GM19239 (cell line): ENCODE results near the gene KIRREL3.

Experiments used
- DNase-seq: peaks from one replicate; pipeline ENCODE4 v3.0.0; 2011; ENCODE audit warnings: low spot score; ENCODE audit not compliant: insufficient read length
- FAIRE-seq: peaks from 2 replicates; lab custom pipeline; 2011; peaks lifted over from hg19 to GRCh38; lab: Jason Lieb, UNC

Gene KIRREL3

DNA sequence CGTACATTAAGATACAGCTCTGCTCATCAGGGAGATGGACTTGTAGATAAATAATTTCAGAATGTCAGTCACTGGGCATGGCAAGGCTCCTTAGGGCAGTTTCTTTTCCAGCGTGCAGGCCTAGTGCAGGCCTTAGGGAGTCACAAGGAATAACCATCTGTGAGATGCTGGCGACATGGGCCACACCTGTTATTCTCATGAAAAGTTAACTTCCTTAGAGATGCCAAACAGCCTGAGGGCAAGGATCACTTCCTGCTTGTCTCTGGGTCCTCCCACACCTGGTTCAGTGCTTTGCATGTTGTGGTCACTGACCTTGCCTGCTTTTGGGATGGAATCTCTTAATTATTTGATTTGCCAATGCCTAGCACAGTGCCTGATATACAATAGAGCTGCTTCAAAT lies 574.5 kb downstream of the KIRREL3 start:
- FAIRE-seq (no peak), DNase-seq (no peak)

DNA sequence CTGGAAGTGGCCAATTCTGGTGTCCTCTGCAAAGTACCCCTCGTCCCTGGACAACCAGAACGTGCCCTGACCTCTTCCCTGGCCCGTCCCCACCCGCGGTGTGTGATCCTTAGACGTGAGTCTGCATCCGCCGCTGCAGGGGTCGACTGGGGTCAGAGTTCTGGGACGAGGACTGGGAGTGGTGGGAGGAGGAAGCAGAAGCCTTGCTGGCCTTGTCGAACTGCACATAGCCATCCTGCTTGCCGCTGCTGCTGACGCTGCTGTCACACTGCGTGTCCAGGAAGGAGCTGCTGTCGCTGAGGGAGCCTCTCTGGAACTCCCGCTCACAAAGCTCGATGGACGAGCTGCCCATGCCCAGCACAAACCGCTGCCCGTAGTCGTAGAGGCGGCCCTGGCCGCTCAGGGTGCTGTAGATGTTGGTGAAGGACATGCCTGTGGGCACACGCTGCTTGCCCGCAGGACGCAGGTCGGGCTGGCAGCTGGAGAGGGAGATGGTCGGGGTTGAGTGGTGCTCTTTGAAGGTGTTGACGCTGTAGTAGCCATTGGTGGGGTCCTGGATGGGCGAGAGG lies 576.0 kb downstream of the KIRREL3 start:
- FAIRE-seq, result no peak

DNA sequence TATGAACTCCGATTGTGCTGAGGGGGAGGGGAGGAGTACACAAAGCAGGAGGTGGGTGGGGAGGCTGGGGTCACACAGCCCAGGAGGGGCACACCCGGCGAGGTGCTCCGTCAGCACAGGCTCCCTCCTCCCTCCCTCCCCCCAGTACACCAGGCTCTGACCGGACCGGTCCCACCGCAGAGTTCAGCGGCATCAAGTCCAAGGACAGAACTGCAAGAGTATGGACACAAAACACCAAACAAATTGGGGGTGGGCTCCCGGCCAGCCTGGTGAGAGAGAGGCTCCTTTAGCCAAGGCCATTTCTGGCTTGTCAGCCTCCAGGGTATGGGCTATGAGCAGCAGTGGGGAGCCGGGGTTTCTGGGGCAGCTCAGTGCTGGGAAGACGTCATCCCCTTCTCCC lies 576.8 kb downstream of the KIRREL3 start:
- no peak for DNase-seq
- FAIRE-seq, result no peak

More for the DNA sequence above, 576.0 kb downstream of the KIRREL3 start:
- DNase-seq, result no peak

DNA sequence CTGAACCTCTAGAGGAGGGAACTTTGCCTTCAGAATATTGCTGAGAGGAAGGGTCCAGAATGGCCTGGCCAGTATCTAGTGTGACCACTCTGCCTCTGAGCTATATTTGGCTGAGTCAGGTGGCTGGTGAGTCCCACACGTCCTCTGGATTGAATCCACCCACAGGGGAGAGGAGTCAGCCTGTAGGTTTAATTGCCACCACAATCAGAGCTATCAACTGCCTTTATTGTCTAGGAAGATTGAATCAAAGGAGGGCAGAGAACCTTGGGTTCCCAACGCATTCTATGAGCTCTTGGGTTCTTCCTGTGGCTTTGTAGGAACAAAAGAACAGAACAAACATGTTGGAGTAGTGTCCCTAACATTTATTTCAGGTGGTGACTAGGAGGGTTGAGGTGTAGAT lies 577.4 kb downstream of the KIRREL3 start:
- DNase-seq (no peak), FAIRE-seq (no peak)

DNA sequence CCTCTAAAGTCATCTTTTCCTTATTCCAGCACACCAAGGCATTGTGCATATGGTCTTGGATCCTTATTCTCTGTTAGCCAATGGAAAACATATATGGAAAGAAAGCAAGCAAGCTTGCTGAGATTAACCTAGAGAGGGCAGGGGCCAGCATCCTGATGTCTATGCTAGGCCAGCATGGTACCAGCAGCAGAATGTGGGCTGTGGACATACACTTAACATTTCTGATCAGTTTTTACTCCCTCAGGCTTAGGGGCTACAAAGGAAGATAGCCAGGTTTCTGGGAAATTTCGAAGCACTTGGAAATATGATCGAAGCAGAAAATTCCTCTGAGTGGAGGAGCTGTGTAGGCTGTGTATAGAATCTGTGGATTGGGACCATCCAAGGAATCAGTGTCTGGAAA lies 578.1 kb downstream of the KIRREL3 start:
- FAIRE-seq (no peak), DNase-seq (no peak)

DNA sequence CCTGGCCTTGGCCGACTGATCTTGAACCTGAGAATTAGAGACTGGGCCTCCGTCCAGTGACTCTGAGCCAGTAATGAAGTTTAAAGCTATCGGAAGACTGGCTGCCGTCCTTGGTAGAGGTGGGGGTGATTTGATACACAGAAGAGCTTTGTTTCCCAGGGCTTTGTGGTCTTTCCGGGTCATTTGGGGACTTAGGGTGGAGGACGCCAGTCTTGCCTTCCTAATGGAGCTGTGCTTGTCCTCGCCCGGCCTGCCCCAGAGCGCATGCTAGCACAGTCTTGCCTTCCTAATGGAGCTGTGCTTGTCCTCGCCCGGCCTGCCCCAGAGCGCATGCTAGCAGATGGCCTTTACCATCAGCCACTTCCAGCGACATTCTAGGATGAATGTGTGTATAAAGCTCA lies 579.3 kb downstream of the KIRREL3 start:
- DNase-seq, result no peak
- no peak for FAIRE-seq

DNA sequence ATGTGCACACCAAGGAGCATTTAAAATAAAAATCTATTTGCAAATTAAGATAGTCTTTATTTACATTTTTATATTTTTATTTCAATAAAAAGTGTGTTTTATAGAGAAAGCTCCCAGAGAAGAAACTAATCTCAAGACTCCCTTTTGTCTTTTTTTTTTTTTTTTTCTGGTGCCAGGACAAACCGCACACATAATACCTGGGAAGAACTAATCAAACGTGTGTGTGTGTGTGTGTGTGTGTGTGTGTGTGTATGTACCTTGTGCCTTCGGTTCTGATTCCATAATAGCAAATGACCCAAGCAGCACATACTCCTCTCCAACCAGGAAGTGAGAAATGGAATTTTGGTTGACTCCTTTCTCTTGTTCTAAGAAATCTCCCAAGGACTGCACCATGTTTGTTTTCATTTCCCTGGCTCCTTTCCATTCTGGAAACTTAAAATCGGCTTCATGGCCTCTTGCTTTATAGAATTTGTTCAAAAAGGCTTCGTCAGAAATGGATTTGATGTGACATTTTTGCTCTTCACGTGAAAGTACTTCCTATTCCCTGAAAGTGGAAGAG lies 579.8 kb downstream of the KIRREL3 start:
- FAIRE-seq (peak; percentile 66), DNase-seq (no peak)

DNA sequence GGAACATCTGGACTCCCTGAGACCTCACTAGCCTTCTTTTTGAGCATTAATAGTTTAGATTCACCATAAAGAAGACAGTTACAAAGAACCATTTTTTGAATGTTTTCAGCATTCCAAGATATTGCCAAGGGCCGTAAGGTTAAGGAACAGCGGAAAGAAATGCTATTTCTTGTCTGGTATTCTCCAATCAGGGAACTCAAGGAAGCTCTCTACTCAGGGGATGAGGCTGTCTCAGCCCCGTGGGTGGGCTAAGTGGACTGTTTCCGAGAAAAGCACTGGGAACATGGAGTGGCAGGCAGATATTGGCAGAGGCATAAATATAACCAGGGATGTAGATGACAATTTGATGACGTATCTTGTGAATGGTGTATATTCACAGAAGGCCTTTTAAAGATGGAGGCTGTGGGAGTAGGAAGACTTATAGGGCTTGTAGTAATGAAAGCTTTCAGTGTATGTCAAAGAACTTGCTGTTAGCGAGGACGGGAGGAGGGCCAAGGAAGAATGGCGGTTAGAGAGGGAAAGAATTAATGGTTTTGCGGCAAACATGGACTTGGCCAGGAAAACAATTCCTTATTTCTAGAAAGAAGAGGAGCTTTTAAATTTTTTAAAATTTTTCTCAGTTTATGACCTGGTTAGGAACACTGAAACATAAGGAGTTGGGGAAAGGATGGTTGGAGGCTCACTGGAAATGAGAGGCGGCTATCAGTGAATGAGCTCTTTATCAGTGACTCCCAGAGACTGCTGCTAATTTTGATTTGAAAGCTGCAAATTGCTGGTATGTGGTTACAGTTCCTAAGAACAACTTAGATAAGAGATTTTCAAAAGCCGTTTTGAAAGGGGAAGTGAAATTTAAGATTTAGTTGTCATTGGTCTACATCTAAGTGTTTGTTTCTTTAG lies 580.5 kb downstream of the KIRREL3 start:
- DNase-seq, result peak; percentile 63
- peak; percentile 85 for FAIRE-seq

DNA sequence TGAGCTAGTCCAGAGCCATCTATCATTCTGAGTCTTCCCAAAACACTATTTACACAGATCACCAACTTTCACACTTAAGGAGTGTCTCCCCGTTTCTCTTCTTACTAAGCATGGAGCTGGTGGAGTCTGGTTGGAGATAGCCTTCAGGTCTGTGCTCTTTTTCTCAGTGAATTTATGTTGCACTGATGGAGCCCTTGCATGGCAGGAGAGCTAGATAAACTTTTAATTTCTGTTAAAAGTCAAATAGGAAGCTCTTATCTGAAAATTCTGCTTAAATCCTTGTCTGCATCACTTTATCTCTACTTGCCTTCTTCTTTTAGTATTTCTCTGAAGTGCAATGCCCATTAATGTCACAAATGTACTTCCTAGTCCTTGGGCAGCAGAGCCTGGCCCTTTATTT lies 581.7 kb downstream of the KIRREL3 start:
- FAIRE-seq, result no peak
- no peak for DNase-seq

DNA sequence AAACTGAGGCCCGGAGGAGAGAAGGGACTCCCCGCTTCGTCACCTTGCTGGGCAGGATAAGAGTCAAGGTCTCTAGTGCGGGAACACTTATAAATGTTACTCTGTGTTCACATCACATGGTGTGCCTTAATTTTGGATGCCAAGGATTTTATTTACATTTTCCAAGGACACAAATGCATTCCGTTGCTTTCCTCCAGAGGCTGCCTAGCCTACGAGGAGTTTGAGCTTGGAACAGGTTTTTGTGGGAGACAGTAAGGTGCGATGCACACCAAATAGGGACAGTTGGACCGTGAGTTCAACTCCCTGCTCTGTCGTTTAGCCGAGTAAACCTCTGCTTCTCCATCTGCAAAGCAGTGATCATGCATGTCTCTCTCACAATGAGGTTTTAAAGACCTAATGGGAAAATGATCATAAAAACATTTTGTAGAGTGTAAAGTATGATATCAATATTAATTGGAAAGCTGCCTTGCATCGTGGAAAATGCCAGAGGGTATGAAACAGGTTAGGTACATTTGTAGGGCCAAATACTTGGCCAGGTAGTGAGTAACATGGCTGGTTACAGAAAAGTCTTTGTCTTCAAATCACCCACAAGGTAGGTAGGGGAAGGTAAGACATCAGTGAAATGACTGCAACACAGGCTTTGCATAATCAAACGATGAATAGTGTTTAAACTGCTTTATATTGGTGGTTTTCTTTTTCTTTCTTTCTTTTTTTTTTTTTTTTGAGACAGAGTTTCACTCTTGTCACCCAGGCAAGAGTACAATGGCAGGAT lies 583.3 kb downstream of the KIRREL3 start:
- no peak for FAIRE-seq

DNA sequence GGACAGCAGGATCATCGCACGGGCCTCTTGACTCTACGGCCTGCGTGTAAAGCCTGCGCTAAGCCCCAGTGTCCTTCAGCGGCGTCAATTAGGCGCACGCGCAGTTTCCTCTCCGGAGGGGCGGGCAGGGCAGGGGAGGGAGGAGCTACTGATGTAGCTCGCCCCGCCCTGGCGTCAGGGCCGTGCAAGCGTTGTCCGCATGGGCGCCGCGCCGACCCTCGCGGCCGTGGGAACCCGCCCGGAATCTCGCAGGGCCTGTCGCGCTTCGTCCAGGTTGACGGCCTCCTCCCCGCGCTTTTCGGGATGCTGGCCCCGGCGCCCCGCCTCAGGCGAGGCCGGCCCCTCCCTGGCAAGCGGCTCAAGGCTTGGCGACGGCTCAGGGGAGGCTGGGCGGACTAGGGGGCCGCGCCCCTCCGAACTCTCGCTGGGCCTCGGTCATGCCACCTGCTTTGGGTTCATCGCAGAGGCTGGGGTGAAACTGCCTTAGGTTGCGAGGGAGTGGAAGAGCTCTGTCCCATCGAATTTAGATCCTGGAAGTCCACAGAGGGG lies 584.0 kb downstream of the KIRREL3 start:
- FAIRE-seq (peak; percentile 33), DNase-seq (peak; percentile 78)

More for the DNA sequence above, 583.3 kb downstream of the KIRREL3 start:
- DNase-seq, result no peak

DNA sequence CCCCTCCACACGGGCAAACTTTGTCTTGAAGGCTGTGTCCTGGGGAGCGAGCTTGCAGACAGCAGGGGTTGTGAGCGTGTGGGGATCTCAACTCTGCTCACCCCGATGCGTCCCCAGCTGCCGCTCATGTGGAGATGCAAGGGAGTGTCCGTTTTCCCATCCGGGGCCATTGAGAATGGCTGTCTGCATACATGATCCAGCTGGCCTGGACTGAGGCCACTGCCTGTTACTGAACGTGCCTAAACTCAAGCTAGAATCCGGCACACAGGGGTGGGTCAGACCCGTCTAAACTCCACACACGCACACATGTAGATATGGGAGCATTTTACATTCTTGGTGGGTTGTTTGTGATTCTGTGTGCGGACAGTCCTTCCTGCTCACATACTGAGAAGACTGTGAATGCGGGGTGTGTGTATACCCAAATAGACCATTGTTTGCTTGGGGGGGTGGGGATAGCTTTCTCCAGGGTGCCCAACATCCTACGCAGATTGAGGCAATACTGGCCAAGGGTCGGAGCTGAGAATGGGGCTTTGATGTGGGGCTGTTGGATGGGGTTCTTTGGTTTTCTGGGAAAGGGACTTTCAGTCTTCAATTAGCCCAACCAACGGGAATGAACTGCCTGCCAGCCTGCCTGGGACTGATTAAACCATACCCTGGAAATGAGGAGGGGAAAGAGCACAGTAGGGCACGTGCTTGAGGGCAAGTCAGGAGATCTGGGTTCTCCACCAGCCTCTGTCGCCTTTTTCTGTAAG lies 584.7 kb downstream of the KIRREL3 start:
- no peak for FAIRE-seq

DNA sequence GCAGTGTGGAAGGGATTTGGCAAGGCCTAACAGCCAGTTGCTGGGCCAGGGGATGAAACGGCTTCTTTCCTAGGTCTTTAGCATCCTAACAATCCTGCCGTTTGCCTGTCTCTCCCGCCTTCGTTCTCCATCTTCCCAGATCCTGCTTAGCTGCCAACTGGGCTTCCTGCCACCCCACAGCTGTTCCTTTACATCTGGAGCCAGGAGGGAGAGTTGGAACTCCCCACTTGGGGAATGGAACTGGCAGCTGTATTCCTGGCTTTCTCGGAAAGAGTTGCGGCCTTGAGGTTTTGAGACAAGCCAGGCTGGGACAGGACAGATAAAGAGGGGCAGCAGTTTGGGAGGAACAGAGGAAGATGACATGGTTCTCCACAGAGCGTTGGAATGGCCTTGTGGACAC lies 585.4 kb downstream of the KIRREL3 start:
- FAIRE-seq, result no peak

More for the DNA sequence above, 584.7 kb downstream of the KIRREL3 start:
- no peak for DNase-seq

DNA sequence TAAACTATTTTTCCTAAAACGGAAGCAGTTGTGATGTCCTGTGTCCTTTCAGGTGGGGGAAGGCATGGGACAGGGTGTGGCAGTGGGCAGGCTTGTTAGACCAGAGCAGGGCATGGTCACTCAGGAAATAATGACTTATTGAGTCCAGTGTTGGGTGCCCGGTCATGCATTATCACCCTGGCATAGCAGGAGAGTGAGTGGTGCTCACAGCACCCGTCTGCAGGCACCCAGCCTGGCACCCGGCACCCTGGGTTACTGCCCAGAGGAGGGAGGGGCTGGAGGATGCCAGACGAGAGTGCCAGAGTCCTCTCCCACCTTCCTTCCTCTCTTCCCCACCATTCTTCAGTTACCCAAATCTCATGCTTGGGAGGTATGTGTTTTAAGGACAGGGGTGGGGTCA lies 586.0 kb downstream of the KIRREL3 start:
- DNase-seq, result no peak
- no peak for FAIRE-seq

More for the DNA sequence above, 585.4 kb downstream of the KIRREL3 start:
- no peak for DNase-seq

DNA sequence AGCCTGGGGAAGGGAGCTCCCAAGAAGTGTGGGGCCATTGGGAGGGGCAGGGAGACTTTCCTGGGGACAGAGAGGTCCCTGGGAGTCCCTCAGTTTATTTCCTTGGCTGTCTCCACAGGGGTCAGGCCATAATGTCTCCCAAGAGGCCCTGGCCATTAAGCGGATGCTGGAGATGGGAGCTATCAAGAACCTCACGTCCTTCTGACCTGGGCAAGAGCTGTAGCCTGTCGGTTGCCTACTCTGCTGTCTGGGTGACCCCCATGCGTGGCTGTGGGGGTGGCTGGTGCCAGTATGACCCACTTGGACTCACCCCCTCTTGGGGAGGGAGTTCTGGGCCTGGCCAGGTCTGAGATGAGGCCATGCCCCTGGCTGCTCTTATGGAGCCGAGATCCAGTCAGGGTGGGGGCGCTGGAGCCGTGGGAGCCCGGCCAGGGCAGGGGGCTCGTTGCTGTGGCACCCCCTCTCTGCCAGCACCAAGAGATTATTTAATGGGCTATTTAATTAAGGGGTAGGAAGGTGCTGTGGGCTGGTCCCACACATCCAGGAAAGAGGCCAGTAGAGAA lies 586.6 kb downstream of the KIRREL3 start:
- DNase-seq (no peak), FAIRE-seq (no peak)

DNA sequence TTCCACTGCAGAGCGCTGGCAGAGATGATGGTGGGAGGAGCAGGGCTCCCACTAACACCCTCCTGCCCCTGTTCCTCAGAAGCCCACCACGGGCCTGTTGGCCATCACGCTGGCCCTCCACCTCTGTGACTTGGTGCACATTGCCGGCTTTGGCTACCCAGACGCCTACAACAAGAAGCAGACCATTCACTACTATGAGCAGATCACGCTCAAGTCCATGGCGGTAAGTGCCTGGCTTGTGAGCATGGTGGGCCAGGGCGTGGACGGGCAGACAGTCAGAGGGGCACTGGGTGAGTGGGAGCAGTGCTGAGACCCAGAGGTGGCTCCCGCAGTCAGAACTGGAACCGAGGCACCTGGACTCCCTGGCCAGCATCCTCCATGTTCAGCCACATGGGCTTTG lies 587.1 kb downstream of the KIRREL3 start:
- FAIRE-seq, result no peak
- no peak for DNase-seq

DNA sequence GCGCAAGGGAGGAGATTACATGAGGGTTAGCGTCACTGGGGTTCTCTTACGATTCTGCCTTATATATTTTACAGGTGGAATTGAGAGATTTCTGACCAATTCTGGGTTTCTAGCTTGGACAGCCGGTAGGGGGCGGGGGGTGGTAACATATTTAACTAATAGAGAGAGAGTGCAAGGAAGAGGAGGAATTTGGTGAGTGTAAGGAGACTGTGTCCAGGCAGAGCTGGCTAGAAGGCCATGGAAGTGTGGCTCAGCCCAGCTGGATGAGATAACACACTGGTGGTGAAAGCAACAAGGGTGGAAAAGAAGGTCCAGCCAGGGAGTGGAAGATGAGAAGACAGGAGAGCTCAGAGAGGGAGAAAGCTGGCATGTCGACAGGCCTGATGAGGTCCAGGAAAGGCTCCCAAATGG lies 588.6 kb downstream of the KIRREL3 start:
- no peak for FAIRE-seq
- no peak for DNase-seq

DNA sequence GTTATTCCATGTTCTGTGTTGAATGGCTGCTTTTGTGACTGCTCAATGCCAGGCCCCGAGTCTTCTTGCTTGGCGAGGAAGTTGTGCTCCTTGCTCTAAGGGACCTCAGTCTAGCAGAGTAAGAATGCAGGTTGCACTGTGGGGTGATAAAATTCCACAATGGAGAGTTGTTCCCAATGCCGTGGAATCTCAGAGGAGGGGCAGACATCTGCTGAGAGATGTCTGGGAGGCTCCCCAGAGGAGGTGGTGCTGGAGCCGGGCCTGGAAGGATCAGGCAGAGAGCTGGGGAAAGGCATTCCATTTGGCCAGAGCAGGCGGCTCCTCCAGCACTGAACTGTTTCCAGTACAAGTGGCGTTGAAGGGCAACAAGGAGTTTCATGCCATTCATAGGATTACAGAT lies 589.9 kb downstream of the KIRREL3 start:
- no peak for FAIRE-seq

DNA sequence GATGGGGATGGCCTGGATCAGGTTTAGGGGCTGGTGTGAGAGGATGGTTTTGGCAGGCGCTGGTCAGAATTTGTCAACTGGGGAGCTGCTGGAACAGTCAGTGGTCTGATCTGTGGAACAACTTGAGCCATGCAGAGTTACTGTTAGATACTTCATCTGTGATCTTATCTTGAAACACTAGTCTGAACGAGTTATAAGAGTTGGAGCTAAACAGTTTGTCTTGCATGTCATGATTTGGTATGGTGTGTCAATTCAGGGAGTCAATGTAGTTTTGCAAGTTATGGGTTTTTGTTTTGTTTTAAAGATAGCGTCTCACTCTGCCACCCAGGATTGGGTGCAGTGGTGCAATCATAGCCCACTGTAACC lies 591.0 kb downstream of the KIRREL3 start:
- FAIRE-seq (no peak), DNase-seq (no peak)

More for the DNA sequence above, 589.9 kb downstream of the KIRREL3 start:
- no peak for DNase-seq
